HepG2 (cell line): ENCODE data around the gene CCDC142. TPM values are rescaled to one million over a fixed set of nuclear protein-coding genes. Genes with fewer than 3 reads are reported as not detected.

ENCODE experiments used
- ARNT2 ChIP-seq: sonication (generic); formaldehyde crosslinking; IDR thresholded peaks from 2 replicates; pipeline ENCODE4 v1.8.0; 2022; ENCODE audit warnings: mild to moderate bottlenecking, low read depth, missing genetic modification reagents, moderate library complexity
- ATF5 ChIP-seq: sonication (generic); formaldehyde crosslinking; IDR thresholded peaks from 2 replicates; pipeline ENCODE4 v1.4.0; 2020; ENCODE audit warnings: mild to moderate bottlenecking, low read depth, missing genetic modification reagents
- ATM ChIP-seq: fragments of 450-650 bp; IDR thresholded peaks from 2 replicates; pipeline ENCODE4 v1.7.1; 2017; ENCODE audit warnings: mild to moderate bottlenecking, borderline replicate concordance
- BHLHE40 ChIP-seq: IDR thresholded peaks from 2 replicates; pipeline ENCODE4 v1.6.1; 2011; ENCODE audit warnings: low read length, improper control_type of control experiment
- CHCHD3 ChIP-seq: sonication (generic); formaldehyde crosslinking; IDR thresholded peaks from 2 replicates; pipeline ENCODE4 v1.8.0; 2022; ENCODE audit warnings: mild to moderate bottlenecking, missing genetic modification reagents, moderate library complexity
- EP300 ChIP-seq, 3 experiments: sonication (generic) in 1 of 3; formaldehyde crosslinking in 1 of 3; IDR thresholded peaks; 2 replicates each; pipeline versions ENCODE4 v1.5.1 to v1.6.1; 2011 to 2020; ENCODE audit warnings: low read depth in 2 of 3, low read length in 2 of 3, borderline replicate concordance in 1 of 3, improper control_type of control experiment in 1 of 3, mild to moderate bottlenecking in 1 of 3, missing genetic modification reagents in 1 of 3, moderate library complexity in 1 of 3
- GABPA ChIP-seq, 2 experiments: IDR thresholded peaks; 2 replicates each; pipeline ENCODE4 v1.6.1; 2011 to 2016; ENCODE audit warnings: low read depth in 2 of 2, low read length in 1 of 2, missing biosample characterization in 1 of 2, missing genetic modification characterization in 1 of 2
- GRHL1 ChIP-seq: sonication (generic); formaldehyde crosslinking; conservative IDR thresholded peaks from 2 replicates; pipeline ENCODE4 v1.8.0; 2022; ENCODE audit warnings: missing genetic modification reagents
- GZF1 ChIP-seq: sonication (generic); formaldehyde crosslinking; IDR thresholded peaks from 2 replicates; pipeline ENCODE4 v1.5.1; 2020; ENCODE audit warnings: mild to moderate bottlenecking, missing genetic modification reagents
- HHEX ChIP-seq: IDR thresholded peaks from 2 replicates; pipeline ENCODE4 v1.6.1; 2016; ENCODE audit warnings: control low read depth
- MLX ChIP-seq: IDR thresholded peaks from 2 replicates; pipeline ENCODE4 v1.6.1; 2016
- PPARG ChIP-seq: conservative IDR thresholded peaks from 2 replicates; pipeline ENCODE4 v1.6.1; 2016; ENCODE audit warnings: missing biosample characterization, missing genetic modification reagents
- PRPF4 ChIP-seq: fragments of 200-400 bp; formaldehyde crosslinking; IDR thresholded peaks from 2 replicates; pipeline ENCODE4 v1.6.1; 2016; ENCODE audit warnings: low read length, low read depth; ENCODE audit not compliant: poor library complexity, severe bottlenecking
- TCF7 ChIP-seq: sonication (generic); IDR thresholded peaks from 2 replicates; pipeline ENCODE4 v1.6.1; 2016; ENCODE audit warnings: antibody characterized with exemption, low read depth
- TCF7L2 ChIP-seq: IDR thresholded peaks from 2 replicates; pipeline ENCODE4 v1.6.1; 2011; ENCODE audit warnings: mild to moderate bottlenecking, low read depth, low read length, moderate library complexity
- XRCC5 ChIP-seq: fragments of 200-400 bp; formaldehyde crosslinking; optimal IDR thresholded peaks from 2 replicates; pipeline ENCODE3; 2017; ENCODE audit warnings: mild to moderate bottlenecking, low read length
- ZFY ChIP-seq: sonication (generic); formaldehyde crosslinking; IDR thresholded peaks from 2 replicates; pipeline ENCODE4 v1.4.0; 2020; ENCODE audit warnings: missing genetic modification reagents
- ZMAT3 ChIP-seq: sonication (generic); formaldehyde crosslinking; conservative IDR thresholded peaks from 2 replicates; pipeline ENCODE4 v1.7.0; 2021; ENCODE audit warnings: missing genetic modification reagents
- ZNF20 ChIP-seq: sonication (generic); formaldehyde crosslinking; IDR thresholded peaks from 2 replicates; pipeline ENCODE4 v1.4.0; 2020; ENCODE audit warnings: mild to moderate bottlenecking, moderate library complexity, missing genetic modification reagents
- ZNF451 ChIP-seq: sonication (generic); formaldehyde crosslinking; IDR thresholded peaks from 2 replicates; pipeline ENCODE4 v1.5.0; 2020; ENCODE audit warnings: mild to moderate bottlenecking, missing genetic modification reagents
- ZNF567 ChIP-seq: sonication (generic); formaldehyde crosslinking; IDR thresholded peaks from 2 replicates; pipeline ENCODE4 v1.8.1; 2023; ENCODE audit warnings: mild to moderate bottlenecking, missing genetic modification reagents, borderline replicate concordance
- ZNF7 ChIP-seq: IDR thresholded peaks from 2 replicates; pipeline ENCODE4 v1.6.1; 2016; ENCODE audit warnings: missing biosample characterization, missing genetic modification reagents
- ZNF766 ChIP-seq: sonication (generic); formaldehyde crosslinking; IDR thresholded peaks from 2 replicates; pipeline ENCODE4 v1.5.0; 2020; ENCODE audit warnings: missing genetic modification reagents, borderline replicate concordance
- ZNF784 ChIP-seq: sonication (generic); formaldehyde crosslinking; IDR thresholded peaks from 2 replicates; pipeline ENCODE4 v1.5.1; 2020; ENCODE audit warnings: missing genetic modification reagents, mild to moderate bottlenecking, borderline replicate concordance
- polyA plus RNA-seq, 8 experiments: library from polyadenylated mRNA; depleted of rRNA in 3 of 8; stranded (reverse) in 7 of 8; unstranded in 1 of 8; fragments of >200 nt; fragmentation: Illumina TruSeq in 4 of 8; extraction: Trizol in 4 of 8; gene quantifications; 2 replicates each; pipeline versions ENCODE4 v1.2.1 to v1.2.3, GENCODE V29; 2011 to 2016; ENCODE audit warnings: low read depth in 4 of 8, missing spikeins in 1 of 8, mixed read lengths in 1 of 8; ENCODE audit not compliant: insufficient read depth in 1 of 8
- total RNA-seq, 5 experiments: library from RNA; depleted of rRNA; stranded (reverse); fragments of >200 nt; fragmentation: Illumina TruSeq; extraction: Trizol; gene quantifications; 2 replicates each; pipeline ENCODE4 v1.2.3, GENCODE V29; 2016; ENCODE audit warnings: low read depth in 1 of 5
- TF ChIP-seq, protein P1 (sequence below): sonication (generic); formaldehyde crosslinking; conservative IDR thresholded peaks from 2 replicates; pipeline ENCODE4 v1.8.0; 2022; ENCODE audit warnings: low read depth, missing genetic modification reagents

Gene CCDC142
- total and polyA plus RNA-seq, 2 of the 13 experiments (the other 11 are each of a cell fraction or from before 2014, with no cell fraction given): 14.7 to 30.4 TPM

- TF ChIP-seq, protein P1, sequence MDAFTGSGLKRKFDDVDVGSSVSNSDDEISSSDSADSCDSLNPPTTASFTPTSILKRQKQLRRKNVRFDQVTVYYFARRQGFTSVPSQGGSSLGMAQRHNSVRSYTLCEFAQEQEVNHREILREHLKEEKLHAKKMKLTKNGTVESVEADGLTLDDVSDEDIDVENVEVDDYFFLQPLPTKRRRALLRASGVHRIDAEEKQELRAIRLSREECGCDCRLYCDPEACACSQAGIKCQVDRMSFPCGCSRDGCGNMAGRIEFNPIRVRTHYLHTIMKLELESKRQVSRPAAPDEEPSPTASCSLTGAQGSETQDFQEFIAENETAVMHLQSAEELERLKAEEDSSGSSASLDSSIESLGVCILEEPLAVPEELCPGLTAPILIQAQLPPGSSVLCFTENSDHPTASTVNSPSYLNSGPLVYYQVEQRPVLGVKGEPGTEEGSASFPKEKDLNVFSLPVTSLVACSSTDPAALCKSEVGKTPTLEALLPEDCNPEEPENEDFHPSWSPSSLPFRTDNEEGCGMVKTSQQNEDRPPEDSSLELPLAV (CRISPR knock-in tag): no peak
- TF ChIP-seq GZF1 (CRISPR knock-in tag) (no peak), ZNF784 (CRISPR knock-in tag) (no peak), ATM (no peak), ZNF567 (CRISPR knock-in tag) (no peak), TCF7L2 (no peak), XRCC5 (no peak), MLX (CRISPR knock-in tag) (no peak; the same call in 1 of the 2 replicates), ZFY (CRISPR knock-in tag) (no peak; the same call in 1 of the 2 replicates), ZNF451 (CRISPR knock-in tag) (no peak), ZNF20 (CRISPR knock-in tag) (no peak), TCF7 (no peak), GRHL1 (CRISPR knock-in tag) (no peak), CHCHD3 (CRISPR knock-in tag) (no peak), ZMAT3 (0 out of 2 replicates have a peak, but pooled peaks have one; percentile 34), ARNT2 (CRISPR knock-in tag) (no peak), ZNF7 (CRISPR knock-in tag) (no peak), PPARG (CRISPR knock-in tag) (peak; percentile 39; the same call in 1 of the 2 replicates), HHEX (CRISPR knock-in tag) (no peak), PRPF4 (no peak), ATF5 (CRISPR knock-in tag) (no peak), GABPA (IDR thresholded peaks at IDR 0.05; ENCODE audit: low read depth, low read length) (no peak), GABPA (CRISPR knock-in tag; IDR thresholded peaks at IDR 0.05; ENCODE audit: low read depth) (no peak), BHLHE40 (no peak), EP300 (IDR thresholded peaks at IDR 0.05; ENCODE audit: low read depth in 2 of 2, low read length in 2 of 2) (no peak), EP300 (CRISPR knock-in tag; IDR thresholded peaks at IDR 0.05; ENCODE audit: borderline replicate concordance) (0 out of 2 replicates have a peak, but pooled peaks have one; percentile 11), ZNF766 (CRISPR knock-in tag) (no peak)
Measured at GRCh38 chr2:74447230-74447999, 35.4 kb downstream of the CCDC142 start (continued).
